GM23338 (cell line): ENCODE data around the gene ATP5PD. TPM values are rescaled to one million over a fixed set of nuclear protein-coding genes. Genes with fewer than 3 reads are reported as not detected.

Source experiments
- ATAC-seq: fragments of 200-7000 bp; cut with Tn5 transposase; 3 replicates; pipeline ENCODE4 v1.9.1; 2020
- DNase-seq: peaks from one replicate; pipeline ENCODE4 v3.0.0-alpha.2; 2015; ENCODE audit warnings: low spot score
- H2AFZ ChIP-seq: fragments of 200-600 bp; sonication (generic); 2 replicates; pipeline ENCODE4 v1.8.0; 2016; ENCODE audit warnings: antibody characterized with exemption, mild to moderate bottlenecking, moderate library complexity
- H3F3A ChIP-seq: fragments of 200-600 bp; sonication (generic); replicated peaks from 2 replicates; pipeline ENCODE4 v1.8.0; 2017; ENCODE audit warnings: antibody characterized with exemption, mixed run types, low read depth
- H3K27ac ChIP-seq: fragments of 200-600 bp; sonication (generic); 2 replicates; pipeline ENCODE4 v1.6.1; 2016; ENCODE audit warnings: low read depth
- H3K27me3 ChIP-seq: fragments of 200-600 bp; sonication (generic); 2 replicates; pipeline ENCODE4 v1.8.0; 2016; ENCODE audit warnings: mild to moderate bottlenecking, mixed run types, moderate library complexity; ENCODE audit not compliant: insufficient read depth
- H3K36me3 ChIP-seq: fragments of 200-600 bp; sonication (generic); 2 replicates; pipeline ENCODE4 v1.8.0; 2016; ENCODE audit warnings: mild to moderate bottlenecking; ENCODE audit not compliant: insufficient read depth
- H3K4me1 ChIP-seq: fragments of 200-600 bp; sonication (generic); 2 replicates; pipeline ENCODE4 v1.8.0; 2016; ENCODE audit warnings: mild to moderate bottlenecking, moderate library complexity; ENCODE audit not compliant: insufficient read depth
- H3K4me2 ChIP-seq: fragments of 200-600 bp; sonication (generic); 2 replicates; pipeline ENCODE4 v1.7.1; 2017; ENCODE audit warnings: mixed run types
- H3K4me3 ChIP-seq: fragments of 200-600 bp; sonication (generic); 2 replicates; pipeline ENCODE4 v1.6.1; 2016; ENCODE audit warnings: mixed run types
- H3K79me2 ChIP-seq: fragments of 200-600 bp; sonication (generic); replicated peaks from 2 replicates; pipeline ENCODE4 v1.8.0; 2017; ENCODE audit warnings: mild to moderate bottlenecking; ENCODE audit not compliant: insufficient read depth
- H3K9me2 ChIP-seq: fragments of 200-600 bp; sonication (generic); 2 replicates; pipeline ENCODE4 v1.8.0; 2017; ENCODE audit not compliant: insufficient read depth
- H4K20me1 ChIP-seq: fragments of 200-600 bp; sonication (generic); replicated peaks from 2 replicates; pipeline ENCODE4 v1.8.0; 2017; ENCODE audit warnings: mild to moderate bottlenecking; ENCODE audit not compliant: insufficient read depth
- H3K27ac Mint-ChIP-seq: 2 replicates; pipeline ENCODE4 v1.8.0; 2020; ENCODE audit warnings: inconsistent platforms, mild to moderate bottlenecking, moderate library complexity, mixed read lengths
- H3K27me3 Mint-ChIP-seq: 3 replicates; pipeline ENCODE4 v1.8.0; 2022; ENCODE audit warnings: low read depth, mild to moderate bottlenecking, moderate library complexity, mixed read lengths, inconsistent platforms; ENCODE audit not compliant: insufficient read depth, poor library complexity
- H3K36me3 Mint-ChIP-seq: 3 replicates; pipeline ENCODE4 v1.8.0; 2021; ENCODE audit warnings: low read depth, mild to moderate bottlenecking, inconsistent platforms, moderate library complexity, mixed read lengths
- H3K4me1 Mint-ChIP-seq: 3 replicates; pipeline ENCODE4 v1.8.0; 2020; ENCODE audit warnings: mild to moderate bottlenecking, inconsistent platforms, mixed read lengths
- H3K4me3 Mint-ChIP-seq: 3 replicates; pipeline ENCODE4 v1.8.0; 2021; ENCODE audit warnings: moderate library complexity, mild to moderate bottlenecking, inconsistent platforms, mixed read lengths
- H3K9me3 Mint-ChIP-seq: 3 replicates; pipeline ENCODE4 v1.8.0; 2020; ENCODE audit warnings: moderate library complexity, mild to moderate bottlenecking, inconsistent platforms, mixed read lengths
- CREB1 ChIP-seq: fragments of 250-450 bp; sonication (Bioruptor Pico); IDR thresholded peaks from 2 replicates; pipeline ENCODE4 v1.5.0; 2020; ENCODE audit warnings: low read depth, mild to moderate bottlenecking, moderate library complexity
- ETS1 ChIP-seq: IDR thresholded peaks from 2 replicates; pipeline ENCODE4 v1.6.1; 2016; ENCODE audit warnings: antibody characterized with exemption
- EZH2 ChIP-seq: fragments of 200-600 bp; sonication (generic); IDR thresholded peaks from one replicate; pipeline ENCODE4 v1.8.0; 2017; ENCODE audit warnings: antibody characterized with exemption, mild to moderate bottlenecking, low read depth; ENCODE audit not compliant: unreplicated experiment
- JUNB ChIP-seq: IDR thresholded peaks from one replicate; pipeline ENCODE4 v1.6.1; 2016; ENCODE audit warnings: antibody characterized with exemption; ENCODE audit not compliant: unreplicated experiment
- NANOG ChIP-seq: IDR thresholded peaks from 2 replicates; pipeline ENCODE4 v1.6.1; 2016; ENCODE audit warnings: antibody characterized with exemption, borderline replicate concordance
- POLR2AphosphoS5 ChIP-seq: IDR thresholded peaks from 2 replicates; pipeline ENCODE4 v1.6.1; 2016; ENCODE audit warnings: antibody characterized with exemption, low read depth
- STAT1 ChIP-seq: IDR thresholded peaks from one replicate; pipeline ENCODE4 v1.6.1; 2016; ENCODE audit warnings: antibody characterized with exemption; ENCODE audit not compliant: unreplicated experiment
- ZNF114 ChIP-seq: fragments of 250-450 bp; sonication (Bioruptor Pico); IDR thresholded peaks from 2 replicates; pipeline ENCODE4 v1.5.0; 2020; ENCODE audit warnings: mild to moderate bottlenecking, moderate library complexity
- ZNF331 ChIP-seq: fragments of 250-450 bp; sonication (Bioruptor Pico); IDR thresholded peaks from 2 replicates; pipeline ENCODE4 v1.5.0; 2020; ENCODE audit warnings: low read depth, mild to moderate bottlenecking, moderate library complexity
- polyA plus RNA-seq: library from polyadenylated mRNA; unstranded; fragments of >200 nt; fragmentation: Nextera tagmentation; extraction: Ambion mirVana; gene quantifications from 2 replicates; pipeline ENCODE4 v1.2.1, GENCODE V29; 2016
- total RNA-seq: library from RNA; depleted of rRNA; stranded (reverse); fragments of >200 nt; shearing (Covaris generic); gene quantifications from 2 replicates; pipeline ENCODE4 v1.2.3, GENCODE V29; 2014
- TF ChIP-seq, protein P1 (sequence below), 2 experiments: fragments of 200-600 bp in 1 of 2; sonication (generic) in 1 of 2; conservative IDR thresholded peaks; 2 replicates each; pipeline versions ENCODE4 v1.5.1 to v1.6.1; 2016 to 2017; ENCODE audit warnings: antibody characterized with exemption in 2 of 2, low read depth in 2 of 2, mild to moderate bottlenecking in 2 of 2, moderate library complexity in 1 of 2

The ATP5PD gene
- total and polyA plus RNA-seq, 2 experiments from 2014 or later = 244 to 1,144 TPM

- peaks cover 20% of the 10 kb centered on the region for H3K4me1 ChIP-seq
- TF ChIP-seq CREB1 (no peak), STAT1 (no peak), JUNB (no peak), ETS1 (no peak), NANOG (no peak), ZNF331 (no peak), EZH2 (no peak), ZNF114 (no peak)
- TF ChIP-seq, protein P1, sequence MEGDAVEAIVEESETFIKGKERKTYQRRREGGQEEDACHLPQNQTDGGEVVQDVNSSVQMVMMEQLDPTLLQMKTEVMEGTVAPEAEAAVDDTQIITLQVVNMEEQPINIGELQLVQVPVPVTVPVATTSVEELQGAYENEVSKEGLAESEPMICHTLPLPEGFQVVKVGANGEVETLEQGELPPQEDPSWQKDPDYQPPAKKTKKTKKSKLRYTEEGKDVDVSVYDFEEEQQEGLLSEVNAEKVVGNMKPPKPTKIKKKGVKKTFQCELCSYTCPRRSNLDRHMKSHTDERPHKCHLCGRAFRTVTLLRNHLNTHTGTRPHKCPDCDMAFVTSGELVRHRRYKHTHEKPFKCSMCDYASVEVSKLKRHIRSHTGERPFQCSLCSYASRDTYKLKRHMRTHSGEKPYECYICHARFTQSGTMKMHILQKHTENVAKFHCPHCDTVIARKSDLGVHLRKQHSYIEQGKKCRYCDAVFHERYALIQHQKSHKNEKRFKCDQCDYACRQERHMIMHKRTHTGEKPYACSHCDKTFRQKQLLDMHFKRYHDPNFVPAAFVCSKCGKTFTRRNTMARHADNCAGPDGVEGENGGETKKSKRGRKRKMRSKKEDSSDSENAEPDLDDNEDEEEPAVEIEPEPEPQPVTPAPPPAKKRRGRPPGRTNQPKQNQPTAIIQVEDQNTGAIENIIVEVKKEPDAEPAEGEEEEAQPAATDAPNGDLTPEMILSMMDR (conservative IDR thresholded peaks at IDR 0.05; ENCODE audit: low read depth in 2 of 2) = no peak
- no peaks in the 10 kb centered on the region for H4K20me1 ChIP-seq
- H3K79me2 ChIP-seq = peaks cover 19% of the 10 kb centered on the region
- H3K4me3 ChIP-seq = peak overlapping the region; percentile 88
- Mint-ChIP-seq H3K27ac (peak overlapping the region; percentile 43), H3K36me3 (peaks cover 22% of the 10 kb centered on the region), H3K4me1 (peaks cover 26% of the 10 kb centered on the region), H3K4me3 (peak overlapping the region; percentile 84), H3K9me3 (no peaks in the 10 kb centered on the region; the same call in 1 of the 3 replicates), H3K27me3 (peaks cover 4% of the 10 kb centered on the region)
- H3K4me2 ChIP-seq = peak overlapping the region; percentile 88
- H3K27me3 ChIP-seq = no peaks in the 10 kb centered on the region
- H3F3A ChIP-seq = peaks cover 14% of the 10 kb centered on the region
- no peaks in the 10 kb centered on the region for H3K9me2 ChIP-seq
- H3K27ac ChIP-seq = peak overlapping the region; percentile 91
- ATAC-seq (peak; percentile 2), DNase-seq (no peak)
- H2AFZ ChIP-seq = no peak overlapping the region; the same call in 1 of the 2 replicates
- no peaks in the 10 kb centered on the region for H3K36me3 ChIP-seq
Observed at GRCh38 chr17:75013092-75013559, 33.6 kb downstream of the ATP5PD start.

GRCh38 chr17:75012346-75013091, 34.2 kb downstream of the ATP5PD start, which contains the start of gene MRPL58:
TSS of gene MRPL58 (plus strand) at chr17:75012670. CDS start at chr17:75012687, 17 bp downstream.
- peak within 1 kb of the TSS; percentile 96 for H3K27ac Mint-ChIP-seq
- TF ChIP-seq, protein P1 (conservative IDR thresholded peaks at IDR 0.05; ENCODE audit: low read depth in 2 of 2) = peak in 1 of 2 experiments; percentile 30; a peak in 1 of 4 replicates
- TF ChIP-seq POLR2AphosphoS5 (peak; percentile 89), CREB1 (peak; percentile 81), ETS1 (peak; percentile 76)

More at GRCh38 chr17:75012346-75013091, 34.2 kb downstream of the ATP5PD start, which contains the start of gene MRPL58:
- Histone ChIP-seq H3K27ac (peak within 1 kb of the TSS; percentile 100), H3K9me2 (no peaks in the 10 kb centered on the region), H3K79me2 (peaks cover 19% of the 10 kb centered on the region), H3K4me3 (peak within 1 kb of the TSS; percentile 88), H2AFZ (peak within 1 kb of the TSS; percentile 100), H3K27me3 (no peaks in the 10 kb centered on the region), H3K36me3 (no peaks in the 10 kb centered on the region), H4K20me1 (no peaks in the 10 kb centered on the region), H3K4me1 (peaks cover 20% of the 10 kb centered on the region), H3F3A (peaks cover 14% of the 10 kb centered on the region), H3K4me2 (peak within 1 kb of the TSS; percentile 99)
- Mint-ChIP-seq H3K36me3 (peaks cover 19% of the 10 kb centered on the region), H3K9me3 (no peaks in the 10 kb centered on the region; the same call in 1 of the 3 replicates), H3K27me3 (peaks cover 4% of the 10 kb centered on the region), H3K4me3 (peak within 1 kb of the TSS; percentile 84), H3K4me1 (peaks cover 26% of the 10 kb centered on the region)
- DNase-seq (peak; percentile 97), ATAC-seq (peak; percentile 88)
